ENCODE results near the gene NDUFAF8. TPM values are rescaled to one million over a fixed set of nuclear protein-coding genes. Genes with fewer than 3 reads are reported as not detected.

The NDUFAF8 gene
- total RNA-seq, 4 donors from 2014 or later = 22.0 to 67.0 (median 34.3) TPM

- H3K4me3 ChIP-seq = no peak overlapping the region
- no peak for TF ChIP-seq CTCF (IDR thresholded peaks at IDR 0.05)
- no peak for TF ChIP-seq POLR2A (IDR thresholded peaks at IDR 0.05)
- H3K36me3 ChIP-seq = peaks cover 14 to 85% (median 22%) of the 10 kb centered on the region in 3 donors
- WGBS, 2 donors = 85% methylated on average over 4 of the region's 16 CpGs; no CpG with 5 or more reads in 1 of the 2 donors
- H3K9me3 ChIP-seq = no peaks in the 10 kb centered on the region
- intact Hi-C loops (cut with DNase I) = no loop called here
- H3K27me3 ChIP-seq = no peaks in the 10 kb centered on the region
- H3K27ac ChIP-seq = no peak overlapping the region
- no peak for DNase-seq
- H3K4me1 ChIP-seq = peaks cover 8 to 44% (median 16%) of the 10 kb centered on the region in 3 donors
Observed at GRCh38 chr17:81282876-81283275, 43.8 kb downstream of the NDUFAF8 start.

- H3K36me3 ChIP-seq = peaks cover 14 to 84% (median 21%) of the 10 kb centered on the region in 3 donors
- no peak for TF ChIP-seq POLR2A (IDR thresholded peaks at IDR 0.05)
- TF ChIP-seq CTCF (IDR thresholded peaks at IDR 0.05) = no peak
- H3K9me3 ChIP-seq = no peaks in the 10 kb centered on the region
- peak overlapping the region; percentile 15 to 56 (median 38) for H3K4me3 ChIP-seq
- WGBS, 2 donors = 32 to 75% methylated on average over 12 to 15 of the region's 37 CpGs
- intact Hi-C loops (cut with DNase I) = no loop called here
- H3K4me1 ChIP-seq = peaks cover 13 to 51% (median 20%) of the 10 kb centered on the region in 3 donors
- no peak for DNase-seq
- peak overlapping the region; percentile 44 to 83 (median 66) for H3K27ac ChIP-seq
- H3K27me3 ChIP-seq = no peaks in the 10 kb centered on the region
Observed at GRCh38 chr17:81285179-81285878, 46.2 kb downstream of the NDUFAF8 start.

DNA sequence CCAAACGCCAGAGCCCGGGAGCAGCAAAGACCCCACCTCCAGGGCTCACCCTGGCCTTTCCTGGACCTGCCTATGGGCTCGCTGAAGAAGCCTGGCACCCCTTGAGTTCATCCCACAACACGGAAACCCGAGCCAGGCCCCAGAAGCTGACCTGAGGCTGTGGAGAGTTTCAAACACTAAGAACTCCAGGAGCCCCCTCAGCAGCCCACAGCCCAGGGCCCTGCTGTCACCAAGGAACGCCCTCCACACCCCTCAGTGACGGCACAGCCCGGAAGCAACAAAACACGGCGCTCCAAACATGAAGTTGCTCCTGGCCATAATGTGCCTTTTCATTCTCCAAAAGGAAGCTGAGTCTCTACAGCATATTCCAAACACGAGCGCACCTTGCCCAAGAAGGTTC lies 46.8 kb downstream of the NDUFAF8 start:
- H3K27ac ChIP-seq = peak overlapping the region; percentile 44 to 83 (median 66)
- no peaks in the 10 kb centered on the region for H3K27me3 ChIP-seq
- no peaks in the 10 kb centered on the region for H3K9me3 ChIP-seq
- WGBS, 2 donors = 66 to 95% methylated on average over 4 to 7 of the region's 12 CpGs
- peaks cover 13 to 51% (median 20%) of the 10 kb centered on the region in 3 donors for H3K4me1 ChIP-seq
- intact Hi-C loops (cut with DNase I) = no loop called here
- peaks cover 14 to 84% (median 21%) of the 10 kb centered on the region in 3 donors for H3K36me3 ChIP-seq
- TF ChIP-seq POLR2A (IDR thresholded peaks at IDR 0.05) = no peak
- no peak for TF ChIP-seq CTCF (IDR thresholded peaks at IDR 0.05)
- peak overlapping the region in 2 of 4 donors; percentile 41 to 56 for H3K4me3 ChIP-seq
- DNase-seq = no peak

- peaks cover 13 to 55% (median 23%) of the 10 kb centered on the region in 3 donors for H3K4me1 ChIP-seq
- DNase-seq = no peak
- TF ChIP-seq POLR2A (IDR thresholded peaks at IDR 0.05) (no peak), CTCF (IDR thresholded peaks at IDR 0.05) (no peak)
- H3K27ac ChIP-seq = peak overlapping the region; percentile 44 to 83 (median 66)
- no peaks in the 10 kb centered on the region for H3K9me3 ChIP-seq
- intact Hi-C loops (cut with DNase I) = no loop called here
- no peaks in the 10 kb centered on the region for H3K27me3 ChIP-seq
- peaks cover 14 to 78% (median 21%) of the 10 kb centered on the region in 3 donors for H3K36me3 ChIP-seq
- H3K4me3 ChIP-seq = no peak overlapping the region
- 90 to 97% methylated on average over 5 to 6 of the region's 23 CpGs for WGBS, 2 donors
Observed at GRCh38 chr17:81286491-81287145, 47.5 kb downstream of the NDUFAF8 start.

GRCh38 chr17:81287152-81287551 lies 48.0 kb downstream of the NDUFAF8 start:
- Histone ChIP-seq H3K4me1 (peaks cover 16 to 60% (median 28%) of the 10 kb centered on the region in 3 donors), H3K36me3 (peaks cover 12 to 72% (median 18%) of the 10 kb centered on the region in 3 donors), H3K9me3 (no peaks in the 10 kb centered on the region), H3K27me3 (no peaks in the 10 kb centered on the region), H3K4me3 (no peak overlapping the region), H3K27ac (no peak overlapping the region)
- intact Hi-C loops (cut with DNase I) = no loop called here
- 86 to 92% methylated on average over 9 to 12 of the region's 21 CpGs for WGBS, 2 donors
- TF ChIP-seq POLR2A (IDR thresholded peaks at IDR 0.05) (no peak), CTCF (IDR thresholded peaks at IDR 0.05) (no peak)
- DNase-seq = no peak

Data from esophagus squamous epithelium (tissue), 5 donors.